SK-N-SH treated with all-trans-retinoic acid at 6 μM for 48 hours (cell line): ENCODE results near the gene SH3BP4.

Experiments used
- ARNTL ChIP-seq: fragments of 450-650 bp; formaldehyde crosslinking; IDR thresholded peaks from 2 replicates; pipeline ENCODE4 v1.5.0; 2020; ENCODE audit warnings: low read depth, mild to moderate bottlenecking, moderate library complexity, borderline replicate concordance
- CSDC2 ChIP-seq: fragments of 250-450 bp; sonication (Bioruptor Pico); IDR thresholded peaks from 2 replicates; pipeline ENCODE4 v1.5.0; 2020; ENCODE audit warnings: mild to moderate bottlenecking, moderate library complexity
- TF ChIP-seq, protein P1 (sequence below): fragments of 250-450 bp; sonication (Bioruptor Pico); IDR thresholded peaks from 2 replicates; pipeline ENCODE4 v1.5.0; 2020; ENCODE audit warnings: mild to moderate bottlenecking, moderate library complexity

DNA sequence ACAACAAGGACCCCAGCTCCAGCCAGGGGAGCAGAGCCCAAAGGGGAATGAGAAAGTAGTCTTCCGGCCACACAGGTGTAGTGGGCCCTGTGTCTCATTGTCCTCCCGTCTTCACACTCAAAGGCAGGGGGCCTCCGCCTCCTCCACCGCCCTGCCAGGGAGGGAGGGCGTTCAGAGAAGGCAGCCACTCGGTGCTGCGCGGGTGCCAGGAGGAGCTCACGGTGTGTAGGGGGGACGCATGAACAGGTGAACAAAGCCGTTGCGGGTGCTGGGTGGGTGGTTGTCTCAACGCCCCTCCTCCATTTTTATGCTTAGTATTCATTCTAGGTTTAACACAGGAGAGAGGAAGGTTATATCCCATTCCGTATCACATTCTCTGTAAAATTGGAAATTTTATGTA is 36.7 kb downstream of the SH3BP4 start:
- TF ChIP-seq, protein P1, sequence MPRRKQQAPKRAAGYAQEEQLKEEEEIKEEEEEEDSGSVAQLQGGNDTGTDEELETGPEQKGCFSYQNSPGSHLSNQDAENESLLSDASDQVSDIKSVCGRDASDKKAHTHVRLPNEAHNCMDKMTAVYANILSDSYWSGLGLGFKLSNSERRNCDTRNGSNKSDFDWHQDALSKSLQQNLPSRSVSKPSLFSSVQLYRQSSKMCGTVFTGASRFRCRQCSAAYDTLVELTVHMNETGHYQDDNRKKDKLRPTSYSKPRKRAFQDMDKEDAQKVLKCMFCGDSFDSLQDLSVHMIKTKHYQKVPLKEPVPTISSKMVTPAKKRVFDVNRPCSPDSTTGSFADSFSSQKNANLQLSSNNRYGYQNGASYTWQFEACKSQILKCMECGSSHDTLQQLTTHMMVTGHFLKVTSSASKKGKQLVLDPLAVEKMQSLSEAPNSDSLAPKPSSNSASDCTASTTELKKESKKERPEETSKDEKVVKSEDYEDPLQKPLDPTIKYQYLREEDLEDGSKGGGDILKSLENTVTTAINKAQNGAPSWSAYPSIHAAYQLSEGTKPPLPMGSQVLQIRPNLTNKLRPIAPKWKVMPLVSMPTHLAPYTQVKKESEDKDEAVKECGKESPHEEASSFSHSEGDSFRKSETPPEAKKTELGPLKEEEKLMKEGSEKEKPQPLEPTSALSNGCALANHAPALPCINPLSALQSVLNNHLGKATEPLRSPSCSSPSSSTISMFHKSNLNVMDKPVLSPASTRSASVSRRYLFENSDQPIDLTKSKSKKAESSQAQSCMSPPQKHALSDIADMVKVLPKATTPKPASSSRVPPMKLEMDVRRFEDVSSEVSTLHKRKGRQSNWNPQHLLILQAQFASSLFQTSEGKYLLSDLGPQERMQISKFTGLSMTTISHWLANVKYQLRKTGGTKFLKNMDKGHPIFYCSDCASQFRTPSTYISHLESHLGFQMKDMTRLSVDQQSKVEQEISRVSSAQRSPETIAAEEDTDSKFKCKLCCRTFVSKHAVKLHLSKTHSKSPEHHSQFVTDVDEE (CRISPR knock-in tag): no peak
- TF ChIP-seq ARNTL (CRISPR knock-in tag): no peak
- no peak for TF ChIP-seq CSDC2 (CRISPR knock-in tag)
